Activated T-helper 9 cell treated with anti-CD3 and anti-CD28 coated beads, Interleukin-2, amount 50 U/mL, for 16 hours (primary cell): ENCODE measurements around the gene RTTN.
"Not testable (repeated sequence)": the region's sequence is repeated elsewhere in the genome, so short reads cannot be mapped to it uniquely, and the experiment has no call there.

Experiments used
- DNase-seq: peaks from one replicate; pipeline ENCODE4 v3.0.0-alpha.2; 2020; ENCODE audit warnings: low read depth

RTTN gene

GRCh38 chr18:70149616-70150301 is 55.7 kb downstream of the RTTN start:
- DNase-seq = no peak

- DNase-seq = no peak
These were observed 56.3 kb downstream of the RTTN start for GRCh38 chr18:70149156-70149555.

GRCh38 chr18:70148039-70148938 is 57.2 kb downstream of the RTTN start:
- no peak for DNase-seq

DNA sequence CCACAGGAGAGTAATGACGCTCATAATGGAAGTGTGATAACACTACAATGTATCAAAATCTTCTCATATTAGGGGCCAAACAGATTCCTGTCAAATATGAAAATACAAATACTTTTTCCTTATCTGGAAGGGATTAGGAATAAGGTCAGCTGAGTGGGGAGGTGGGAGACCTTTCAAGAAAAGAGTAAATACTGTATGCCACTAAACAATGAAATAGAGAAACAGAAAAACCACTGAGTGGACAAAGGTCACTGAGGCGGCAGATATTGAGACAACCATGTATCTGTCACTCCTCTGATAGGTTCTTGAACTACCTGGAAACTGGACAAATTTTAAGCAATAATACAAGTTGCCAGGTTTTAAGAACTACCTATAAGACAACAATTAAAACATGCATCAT is 59.3 kb downstream of the RTTN start:
- DNase-seq = no peak

DNA sequence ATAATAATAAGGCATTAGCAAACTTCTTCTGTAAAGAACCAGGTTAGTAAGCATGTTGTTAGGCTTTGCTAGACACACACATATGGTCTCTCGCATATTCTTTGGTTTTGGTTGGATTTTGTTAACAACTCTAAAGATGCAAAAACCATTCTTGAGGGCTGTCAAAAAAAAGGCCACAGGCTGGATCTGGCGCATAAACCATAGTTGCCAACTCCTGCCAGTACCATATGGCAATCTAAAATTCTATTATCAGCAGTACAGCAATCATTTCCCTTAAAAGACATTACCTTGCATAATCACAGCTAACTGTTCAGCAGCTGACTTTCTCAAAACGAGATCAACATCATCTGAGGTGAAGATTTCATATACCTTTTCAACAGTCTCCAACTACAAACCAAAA is 63.5 kb downstream of the RTTN start:
- no peak for DNase-seq

GRCh38 chr18:70139138-70139537 is 66.3 kb downstream of the RTTN start:
- no peak for DNase-seq

DNA sequence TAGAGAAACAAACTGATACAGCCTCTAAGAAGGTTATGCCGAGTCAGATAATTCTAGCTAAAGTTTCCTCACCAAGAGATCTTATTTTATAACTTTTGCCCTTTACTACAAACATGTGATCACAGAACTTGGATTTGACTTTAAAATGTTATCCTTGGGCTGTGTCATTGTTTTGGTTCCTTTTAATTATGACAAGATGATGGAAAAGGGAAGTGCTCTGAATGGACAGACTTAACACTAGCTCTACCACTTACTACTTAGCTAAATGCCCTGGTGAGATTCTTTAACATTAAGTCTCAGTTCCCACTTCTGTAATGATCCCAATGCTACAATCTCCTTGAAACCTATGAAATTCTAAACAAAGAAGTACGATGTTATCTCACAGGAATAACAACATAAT is 69.9 kb downstream of the RTTN start:
- DNase-seq = no peak

DNA sequence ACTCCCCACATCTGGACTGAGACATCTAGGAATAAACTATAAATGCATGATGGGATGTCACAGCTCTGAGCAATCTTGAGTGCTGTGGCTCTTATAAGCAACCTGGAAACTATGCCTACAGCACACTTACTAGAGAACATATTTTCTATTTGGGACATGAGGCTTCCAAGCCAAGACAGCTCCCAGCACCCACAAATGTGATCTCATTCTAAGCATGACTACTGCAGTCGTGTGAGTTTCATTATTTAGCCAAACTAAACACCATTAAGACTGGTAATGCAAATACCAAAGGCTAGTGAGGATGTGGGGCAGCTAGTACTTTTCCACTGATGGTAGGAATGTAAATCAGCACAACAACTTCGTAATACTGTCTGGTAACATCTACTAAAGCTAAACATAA is 72.5 kb downstream of the RTTN start:
- no peak for DNase-seq

DNA sequence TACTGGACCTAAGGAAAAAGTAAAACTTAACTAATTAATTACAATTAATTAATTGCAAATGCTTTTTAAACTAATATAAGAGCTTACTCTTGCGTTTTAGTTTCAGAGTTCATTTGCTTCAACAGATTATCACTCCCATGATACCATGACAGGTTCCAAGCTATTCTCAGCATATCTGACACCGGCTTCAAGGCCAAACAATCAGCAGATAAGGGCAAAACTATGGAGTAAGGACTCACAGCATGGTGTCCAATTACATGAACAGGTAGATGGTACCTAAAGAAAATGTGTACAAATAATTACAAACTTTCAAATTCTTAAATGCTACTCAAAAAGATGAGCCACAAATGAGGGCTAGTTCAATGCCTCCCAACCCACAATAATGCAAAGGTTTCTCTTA is 77.2 kb downstream of the RTTN start:
- no peak for DNase-seq

DNA sequence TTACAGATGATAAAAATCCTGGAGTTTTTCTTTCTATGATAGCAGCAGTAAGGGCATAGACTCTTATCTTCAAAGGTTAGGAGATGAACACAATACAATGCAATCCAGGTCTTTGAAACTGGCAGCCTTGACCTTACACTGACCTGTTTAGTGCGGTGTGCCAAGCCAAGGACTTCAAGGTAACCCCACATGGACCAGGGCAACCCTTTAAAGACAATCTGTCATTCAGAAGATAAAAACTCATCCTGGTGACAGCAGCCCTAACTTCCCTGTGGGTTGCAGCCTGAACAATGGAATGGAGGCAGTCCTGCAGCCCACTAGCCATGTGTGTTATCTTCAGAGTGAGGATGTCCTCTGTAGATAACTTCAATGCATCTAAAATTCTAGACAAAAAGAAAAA is 78.1 kb downstream of the RTTN start:
- DNase-seq = no peak

GRCh38 chr18:70126832-70127231 is 78.7 kb downstream of the RTTN start:
- DNase-seq = no peak

- DNase-seq = no peak
These were observed 81.3 kb downstream of the RTTN start for GRCh38 chr18:70124139-70124538.

- DNase-seq = no peak
These were observed 83.6 kb downstream of the RTTN start for GRCh38 chr18:70121842-70122241.

DNA sequence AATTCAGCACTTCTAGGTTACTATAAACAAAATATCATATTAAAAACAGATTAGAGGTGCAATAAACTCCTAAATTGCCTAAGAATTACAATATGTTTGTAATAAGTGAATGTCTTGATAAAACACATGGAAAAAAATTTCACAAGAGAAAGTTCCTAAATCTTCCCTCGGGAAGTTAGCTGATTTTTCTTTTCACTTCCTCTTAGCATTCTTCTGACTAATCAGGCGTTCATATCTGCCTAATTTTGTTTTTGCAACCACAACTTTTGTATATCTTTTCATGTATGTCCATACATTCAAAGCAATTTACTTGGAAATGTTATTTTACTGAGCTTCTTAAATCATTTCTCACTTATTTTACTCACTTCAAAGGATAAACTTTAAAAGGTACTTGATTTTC is 88.5 kb downstream of the RTTN start:
- no peak for DNase-seq

DNA sequence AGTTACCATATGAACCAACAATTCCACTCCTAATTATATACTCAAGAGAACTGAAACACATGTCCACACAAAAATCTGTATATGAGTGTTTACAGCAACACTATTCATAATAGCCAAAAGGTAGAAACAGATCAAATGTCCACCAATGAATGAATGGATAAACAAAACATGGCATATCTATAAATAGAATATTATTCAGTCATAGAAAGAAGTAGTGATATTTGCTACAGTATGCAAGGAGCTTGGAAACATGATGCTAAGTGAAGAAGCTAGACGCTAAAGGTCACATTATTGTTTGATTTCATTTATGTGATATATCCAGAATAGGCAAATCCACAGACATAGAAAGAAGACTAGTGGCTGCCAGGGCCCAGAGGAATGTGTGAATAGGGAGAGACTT is 92.0 kb downstream of the RTTN start:
- no peak for DNase-seq

GRCh38 chr18:70110678-70111077 is 94.8 kb downstream of the RTTN start:
- no peak for DNase-seq

GRCh38 chr18:70107091-70107490 is 98.4 kb downstream of the RTTN start:
- DNase-seq = no peak

GRCh38 chr18:70102854-70103253 is 102.6 kb downstream of the RTTN start:
- DNase-seq = not testable (repeated sequence)

- DNase-seq = no peak
These were observed 115.6 kb downstream of the RTTN start for GRCh38 chr18:70089858-70090257.

DNA sequence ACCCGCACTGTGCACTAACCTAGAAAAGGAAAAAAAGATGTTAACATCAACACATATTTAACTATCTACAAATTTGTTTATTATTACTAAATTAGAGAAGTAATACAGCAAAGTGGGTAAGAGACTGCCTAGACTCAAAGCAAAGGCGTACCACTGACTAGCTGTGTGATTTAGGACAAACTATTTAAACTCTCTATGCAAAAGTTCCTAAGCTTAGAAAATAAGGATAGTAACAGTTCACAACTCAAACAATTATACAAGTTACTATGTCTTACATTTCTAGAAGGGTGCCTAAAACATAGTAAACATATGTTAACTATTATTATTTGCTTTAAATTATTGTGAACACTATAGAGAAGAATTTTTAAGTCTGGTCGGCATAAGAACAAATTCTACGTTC is 119.4 kb downstream of the RTTN start:
- DNase-seq = no peak

- no peak for DNase-seq
These were observed 119.8 kb downstream of the RTTN start for GRCh38 chr18:70085641-70086040.

DNA sequence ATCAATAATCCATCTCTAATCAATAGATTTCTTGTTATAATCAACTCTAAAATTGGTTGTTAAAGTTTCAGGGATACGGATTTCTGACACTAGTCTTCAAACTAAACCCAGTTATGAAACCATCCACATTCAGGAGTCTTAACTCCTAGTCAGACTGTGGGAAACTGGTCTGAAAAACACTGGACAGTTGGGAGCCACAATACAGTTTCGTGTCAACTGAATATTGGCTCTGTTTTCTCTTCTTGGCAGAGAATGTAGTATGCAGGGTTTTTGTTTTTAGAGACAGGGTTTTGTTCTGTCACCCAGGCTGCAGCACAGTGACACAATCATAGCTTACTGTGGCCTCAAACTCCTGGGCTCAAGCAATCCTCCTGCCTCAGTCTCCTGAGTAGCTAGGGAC is 123.1 kb downstream of the RTTN start:
- DNase-seq = no peak

GRCh38 chr18:70078106-70078505 is 127.4 kb downstream of the RTTN start:
- no peak for DNase-seq

- DNase-seq = no peak
These were observed 129.6 kb downstream of the RTTN start for GRCh38 chr18:70075906-70076305.
